IMR-90 (cell line): ENCODE data around the gene RIPK4. TPM values are rescaled to one million over a fixed set of nuclear protein-coding genes. Genes with fewer than 3 reads are reported as not detected.

Source experiments
- ATAC-seq: fragments of 200-7000 bp; cut with Tn5 transposase; 2 replicates; pipeline ENCODE4 v1.9.1; 2020; ENCODE audit warnings: low read depth, mild to moderate bottlenecking, moderate library complexity
- BruUV-seq: library from RNA; stranded (reverse); fragments of 400-500 nt; replicated peaks from 2 replicates; lab custom pipeline; 2021; lab: Mats Ljungman, UMichigan
- CTCF ChIA-PET: fragments of 300-600 bp; formaldehyde crosslinking; extraction: SDS; loops from one replicate; lab custom pipeline; 2021; ENCODE audit warnings: antibody characterized with exemption; lab: Yijun Ruan, JAX
- POLR2A ChIA-PET: fragments of 300-600 bp; sonication (Branson Sonifier 250); formaldehyde crosslinking; loops from one replicate; lab custom pipeline; 2022; ENCODE audit warnings: antibody characterized with exemption; ENCODE audit not compliant: unreplicated experiment; lab: Charles Lee
- DNase-seq: peaks from one replicate; pipeline ENCODE4 v3.0.0; 2013
- H2AFZ ChIP-seq: replicated peaks from 2 replicates; pipeline ENCODE3; 2013; ENCODE audit warnings: low read length, mild to moderate bottlenecking; ENCODE audit not compliant: poor library complexity
- H2AK5ac ChIP-seq: 2 replicates; pipeline ENCODE4 v1.6.1; 2013; ENCODE audit warnings: low read depth, low read length, inconsistent platforms
- H2AK9ac ChIP-seq: replicated peaks from 2 replicates; pipeline ENCODE3; 2013; ENCODE audit warnings: mild to moderate bottlenecking, low read depth, low read length, moderate library complexity; ENCODE audit not compliant: poor library complexity
- H2BK120ac ChIP-seq: 2 replicates; pipeline ENCODE4 v1.6.1; 2013; ENCODE audit warnings: low read depth, low read length, inconsistent platforms
- H2BK15ac ChIP-seq: 3 replicates; pipeline ENCODE4 v1.6.1; 2013; ENCODE audit warnings: low read depth, low read length, inconsistent platforms
- H2BK20ac ChIP-seq: 2 replicates; pipeline ENCODE4 v1.6.1; 2013; ENCODE audit warnings: low read depth, mild to moderate bottlenecking, inconsistent platforms, low read length, moderate library complexity
- H2BK5ac ChIP-seq: 2 replicates; pipeline ENCODE4 v1.6.1; 2013; ENCODE audit warnings: mild to moderate bottlenecking, low read depth, low read length, inconsistent platforms; ENCODE audit not compliant: poor library complexity, severe bottlenecking
- H3K14ac ChIP-seq: replicated peaks from 2 replicates; pipeline ENCODE4 v1.6.1; 2013; ENCODE audit warnings: low read depth, low read length, inconsistent platforms
- H3K18ac ChIP-seq: 2 replicates; pipeline ENCODE4 v1.6.1; 2013; ENCODE audit warnings: low read depth, low read length, control low read depth
- H3K23ac ChIP-seq: 2 replicates; pipeline ENCODE4 v1.6.1; 2013; ENCODE audit warnings: low read depth, low read length, inconsistent platforms
- H3K27ac ChIP-seq: 2 replicates; pipeline ENCODE4 v1.5.1; 2013; ENCODE audit warnings: mild to moderate bottlenecking, control low read depth, low read length; ENCODE audit not compliant: insufficient read depth
- H3K27me3 ChIP-seq: 2 replicates; pipeline ENCODE4 v1.6.1; 2013; ENCODE audit warnings: low read length; ENCODE audit not compliant: control insufficient read depth, insufficient read depth
- H3K36me3 ChIP-seq: 2 replicates; pipeline ENCODE4 v1.6.1; 2013; ENCODE audit warnings: low read length, mixed read lengths; ENCODE audit not compliant: control insufficient read depth, insufficient read depth
- H3K4ac ChIP-seq: 2 replicates; pipeline ENCODE4 v1.6.1; 2013; ENCODE audit warnings: low read depth, low read length, inconsistent platforms
- H3K4me1 ChIP-seq: 2 replicates; pipeline ENCODE4 v1.6.1; 2013; ENCODE audit warnings: low read length, mixed read lengths; ENCODE audit not compliant: control insufficient read depth, insufficient read depth
- H3K4me2 ChIP-seq: 2 replicates; pipeline ENCODE4 v1.6.1; 2013; ENCODE audit warnings: low read depth, mild to moderate bottlenecking, control low read depth, low read length, moderate library complexity
- H3K4me3 ChIP-seq: 2 replicates; pipeline ENCODE4 v1.5.1; 2013; ENCODE audit warnings: low read depth, mild to moderate bottlenecking, control low read depth, low read length, moderate library complexity; ENCODE audit not compliant: insufficient read depth
- H3K56ac ChIP-seq: 2 replicates; pipeline ENCODE4 v1.6.1; 2013; ENCODE audit warnings: low read length, inconsistent platforms; ENCODE audit not compliant: insufficient read depth; ENCODE audit errors: extremely low read depth
- H3K79me1 ChIP-seq, 2 experiments: 2 replicates each; pipeline ENCODE4 v1.6.1; 2013; ENCODE audit warnings: low read length in 2 of 2, inconsistent platforms in 1 of 2, low read depth in 1 of 2
- H3K9ac ChIP-seq: 2 replicates; pipeline ENCODE4 v1.6.1; 2013; ENCODE audit warnings: low read depth, low read length, control low read depth
- H3K9me1 ChIP-seq: 2 replicates; pipeline ENCODE4 v1.6.1; 2013; ENCODE audit warnings: low read length, inconsistent platforms; ENCODE audit not compliant: insufficient read depth
- H3K9me3 ChIP-seq: 2 replicates; pipeline ENCODE4 v1.6.1; 2013; ENCODE audit warnings: low read length; ENCODE audit not compliant: control insufficient read depth, insufficient read depth
- H4K20me1 ChIP-seq: 2 replicates; pipeline ENCODE4 v1.6.1; 2013; ENCODE audit warnings: low read length, inconsistent platforms; ENCODE audit not compliant: insufficient read depth
- H4K5ac ChIP-seq: 2 replicates; pipeline ENCODE4 v1.6.1; 2013; ENCODE audit warnings: mild to moderate bottlenecking, low read depth, low read length, control low read depth
- H4K8ac ChIP-seq, 2 experiments: 2 replicates each; pipeline ENCODE4 v1.6.1; 2013; ENCODE audit warnings: low read depth in 2 of 2, low read length in 2 of 2, control low read depth in 1 of 2, inconsistent platforms in 1 of 2
- H4K91ac ChIP-seq: 2 replicates; pipeline ENCODE4 v1.6.1; 2013; ENCODE audit warnings: low read depth, low read length, inconsistent platforms; ENCODE audit not compliant: insufficient read depth
- BHLHE40 ChIP-seq: fragments of 150-350 bp; IDR thresholded peaks from 2 replicates; pipeline ENCODE4 v1.6.1; 2016; ENCODE audit warnings: mild to moderate bottlenecking, low read depth, low read length
- FOS ChIP-seq: fragments of 150-350 bp; IDR thresholded peaks from 2 replicates; pipeline ENCODE4 v1.6.1; 2016; ENCODE audit warnings: low read depth, low read length
- WGBS, 2 experiments: methylation state at CpG; one replicate each; pipeline versions ENCODE4 v1.1.5 to v1.1.7; 2013; ENCODE audit warnings: missing lambda C conversion rate in 2 of 2; ENCODE audit not compliant: insufficient read length in 1 of 2; ENCODE audit errors: extremely low coverage in 2 of 2; 5-methylcytosine and 5-hydroxymethylcytosine counted together
- dilution Hi-C: fragments of 300-500 bp; cut with HindIII; formaldehyde crosslinking; loops from one replicate; pipeline ENCODE4 v1.14.3; 2018; ENCODE audit warnings: low sequenced_read_pairs; ENCODE audit not compliant: unreplicated experiment
- in situ Hi-C: fragments of 300-500 bp; cut with MboI; formaldehyde crosslinking; loops from 3 replicates; pipeline ENCODE4 v1.14.3; 2019; ENCODE audit warnings: low sequenced_read_pairs, inconsistent platforms, mixed read lengths
- intact Hi-C: fragments of 100-400 bp; cut with micrococcal nuclease; formaldehyde crosslinking; loops from 2 replicates; pipeline ENCODE4 v1.10.0; 2022
- polyA plus RNA-seq, 3 experiments: library from polyadenylated mRNA; depleted of rRNA; stranded (reverse); fragments of >200 nt; gene quantifications; 2 replicates each; pipeline ENCODE4 v1.2.3, GENCODE V29; 2012; ENCODE audit warnings: low replicate concordance in 1 of 3
- total RNA-seq: library from RNA; depleted of rRNA; stranded (reverse); fragments of >200 nt; gene quantifications from 2 replicates; pipeline ENCODE4 v1.2.3, GENCODE V29; 2012
- TF ChIP-seq, protein P1 (sequence below): fragments of 150-350 bp; IDR thresholded peaks from 2 replicates; pipeline ENCODE4 v1.6.1; 2017; ENCODE audit warnings: mild to moderate bottlenecking, antibody characterized with exemption, low read length, low read depth

RIPK4 gene
- total and polyA plus RNA-seq, 2 of the 4 experiments (the other 2 are of a cell fraction): under 0.01 to 0.03 TPM

DNA sequence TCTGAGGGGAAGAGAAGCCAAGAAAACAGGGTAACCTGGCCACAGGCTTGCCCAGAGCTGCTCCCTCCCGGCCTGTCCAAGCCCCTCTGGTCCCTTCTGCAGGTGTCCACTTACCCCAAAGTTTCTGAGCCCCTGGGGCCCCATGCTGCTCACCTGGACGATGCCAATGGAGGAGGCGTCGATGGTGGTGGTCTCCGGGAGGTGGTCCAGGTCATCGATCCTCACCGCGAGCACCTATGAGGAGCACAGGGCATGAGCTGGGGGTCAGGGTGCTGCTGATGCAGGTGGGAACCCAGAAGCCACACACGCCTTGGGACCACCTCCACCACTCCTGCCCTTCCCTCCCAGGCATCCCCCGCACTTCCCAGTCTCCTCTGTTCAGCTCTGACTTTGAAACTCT, 37.5 kb upstream of the RIPK4 start:
- H3K23ac ChIP-seq: no peak overlapping the region
- peaks cover 19% of the 10 kb centered on the region for H3K36me3 ChIP-seq
- dilution Hi-C loops (no loop called here), intact Hi-C loops (no loop called here), in situ Hi-C loops (no loop called here)
- no peak overlapping the region for H4K5ac ChIP-seq
- no peak overlapping the region for H2BK5ac ChIP-seq
- TF ChIP-seq, protein P1, sequence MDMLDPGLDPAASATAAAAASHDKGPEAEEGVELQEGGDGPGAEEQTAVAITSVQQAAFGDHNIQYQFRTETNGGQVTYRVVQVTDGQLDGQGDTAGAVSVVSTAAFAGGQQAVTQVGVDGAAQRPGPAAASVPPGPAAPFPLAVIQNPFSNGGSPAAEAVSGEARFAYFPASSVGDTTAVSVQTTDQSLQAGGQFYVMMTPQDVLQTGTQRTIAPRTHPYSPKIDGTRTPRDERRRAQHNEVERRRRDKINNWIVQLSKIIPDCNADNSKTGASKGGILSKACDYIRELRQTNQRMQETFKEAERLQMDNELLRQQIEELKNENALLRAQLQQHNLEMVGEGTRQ: no peak
- TF ChIP-seq BHLHE40: no peak
- TF ChIP-seq FOS: no peak
- peaks cover 2% of the 10 kb centered on the region; the same call in 1 of the 2 replicates for H3K9me1 ChIP-seq
- H3K4me2 ChIP-seq: no peak overlapping the region
- ChIA-PET CTCF (no interaction called here), POLR2A (no interaction called here)
- no TSS peak for BruUV-seq
- no peak overlapping the region for H2AK9ac ChIP-seq
- H3K56ac ChIP-seq: no peak overlapping the region
- H3K27ac ChIP-seq: no peak overlapping the region
- no peak overlapping the region for H3K9ac ChIP-seq
- no peak overlapping the region for H3K4me3 ChIP-seq
- H2BK20ac ChIP-seq: no peak overlapping the region
- H3K27me3 ChIP-seq: no peaks in the 10 kb centered on the region
- H2BK15ac ChIP-seq: no peak overlapping the region
- DNase-seq (no peak), ATAC-seq (no peak)
- H4K20me1 ChIP-seq: no peaks in the 10 kb centered on the region
- no peak overlapping the region for H4K8ac ChIP-seq
- no peak overlapping the region for H3K18ac ChIP-seq
- 93% methylated on average over 3 of the region's 10 CpGs; no CpG with 5 or more reads in 1 of the 2 experiments for WGBS, 2 experiments
- H2BK120ac ChIP-seq: no peak overlapping the region
- H3K79me1 ChIP-seq: peaks cover 0 to 7% of the 10 kb centered on the region in 2 experiments; a peak in 1 of 4 replicates
- no peak overlapping the region for H3K14ac ChIP-seq
- no peak overlapping the region for H4K91ac ChIP-seq
- no peak overlapping the region for H3K4ac ChIP-seq
- no peaks in the 10 kb centered on the region for H3K4me1 ChIP-seq
- H2AFZ ChIP-seq: no peak overlapping the region
- H3K9me3 ChIP-seq: no peaks in the 10 kb centered on the region
- no peak overlapping the region for H2AK5ac ChIP-seq
